Measurements from ENCODE around the gene LOX.

The LOX gene

DNA sequence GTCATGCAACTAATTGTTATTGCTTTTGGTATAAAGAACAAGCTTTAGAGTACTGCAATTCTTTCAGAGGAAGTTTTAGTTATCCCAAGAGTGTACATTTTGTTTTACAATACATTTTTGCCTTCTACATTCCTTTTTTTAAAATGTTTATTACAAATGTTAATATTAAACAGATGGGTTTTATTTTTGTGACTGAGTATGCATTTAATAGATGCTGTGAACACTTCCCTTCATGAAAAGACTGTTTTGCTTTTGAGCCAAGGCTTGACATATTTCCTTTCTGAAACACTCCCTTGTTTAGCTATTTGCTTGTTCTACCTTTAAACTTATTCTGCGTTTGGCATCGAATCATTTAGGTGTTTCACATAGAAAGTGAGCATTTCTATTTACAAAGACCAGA lies 36.4 kb upstream of the LOX start:
- H3K27ac ChIP-seq (ENCODE audit: low read depth, low read length, severe bottlenecking), result no peak overlapping the region
- H3K4me3 ChIP-seq (ENCODE audit: extremely low read depth, insufficient read depth, low read length, poor library complexity, severe bottlenecking), result no peak overlapping the region
- peaks cover 3% of the 10 kb centered on the region for H3K4me1 ChIP-seq (ENCODE audit: control insufficient read depth, insufficient read depth, low read length, poor library complexity, severe bottlenecking)
- H3K9me3 ChIP-seq (ENCODE audit: control insufficient read depth, low read length), result no peaks in the 10 kb centered on the region
- 83% methylated on average over 2 of the region's 2 CpGs; no CpG with 5 or more reads in 1 of the 2 experiments for WGBS, 2 experiments (ENCODE audit: insufficient coverage in 2 of 2)
- H3K36me3 ChIP-seq (ENCODE audit: control insufficient read depth, insufficient read depth, low read length), result no peaks in the 10 kb centered on the region

DNA sequence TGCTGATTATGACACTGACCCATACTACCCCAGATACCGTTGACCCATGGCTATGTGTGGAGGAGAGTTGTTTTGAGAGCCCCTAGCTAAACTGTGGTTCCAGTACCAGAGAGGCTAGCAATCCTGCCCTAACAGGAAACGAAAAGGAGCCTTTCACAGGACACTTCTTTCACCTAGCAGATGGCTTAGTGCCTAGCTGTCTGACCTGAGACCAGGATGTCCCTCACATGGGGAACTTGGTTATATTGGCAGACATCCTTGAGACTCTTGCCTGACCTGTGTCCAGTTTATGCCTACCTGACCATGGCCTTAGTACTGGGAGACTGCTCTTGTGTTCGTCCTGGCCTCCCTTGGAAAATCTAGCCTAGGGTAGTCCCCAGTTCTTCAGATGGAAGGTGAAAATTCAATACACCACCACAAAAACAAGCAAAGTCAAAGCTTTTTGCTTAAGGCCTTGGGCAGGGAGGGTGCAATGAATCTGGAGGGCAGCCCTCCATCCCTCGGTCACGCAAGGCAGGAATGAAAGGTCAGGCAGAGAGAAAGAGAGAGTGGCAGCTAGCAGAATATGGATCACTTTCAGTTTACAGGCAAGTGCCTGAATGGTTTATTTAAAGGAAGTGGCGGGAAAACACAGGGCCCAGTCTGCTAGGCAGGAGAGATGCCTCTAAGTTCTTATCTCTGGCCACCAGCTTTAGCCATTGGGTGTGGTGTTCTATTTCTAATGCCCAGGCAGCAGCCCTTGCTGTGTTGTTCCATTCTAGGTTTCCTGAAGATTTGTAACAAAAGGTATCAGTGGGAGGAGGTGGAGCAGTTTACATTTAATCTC lies 34.9 kb upstream of the LOX start:
- Histone ChIP-seq H3K9me3 (ENCODE audit: control insufficient read depth, low read length) (no peaks in the 10 kb centered on the region), H3K4me1 (ENCODE audit: control insufficient read depth, insufficient read depth, low read length, poor library complexity, severe bottlenecking) (peaks cover 3% of the 10 kb centered on the region), H3K27ac (ENCODE audit: low read depth, low read length, severe bottlenecking) (no peak overlapping the region), H3K4me3 (ENCODE audit: extremely low read depth, insufficient read depth, low read length, poor library complexity, severe bottlenecking) (no peak overlapping the region), H3K36me3 (ENCODE audit: control insufficient read depth, insufficient read depth, low read length) (no peaks in the 10 kb centered on the region)
- WGBS, 2 experiments (ENCODE audit: insufficient coverage in 2 of 2), result 92 to 97% methylated on average over 4 to 5 of the region's 6 CpGs

DNA sequence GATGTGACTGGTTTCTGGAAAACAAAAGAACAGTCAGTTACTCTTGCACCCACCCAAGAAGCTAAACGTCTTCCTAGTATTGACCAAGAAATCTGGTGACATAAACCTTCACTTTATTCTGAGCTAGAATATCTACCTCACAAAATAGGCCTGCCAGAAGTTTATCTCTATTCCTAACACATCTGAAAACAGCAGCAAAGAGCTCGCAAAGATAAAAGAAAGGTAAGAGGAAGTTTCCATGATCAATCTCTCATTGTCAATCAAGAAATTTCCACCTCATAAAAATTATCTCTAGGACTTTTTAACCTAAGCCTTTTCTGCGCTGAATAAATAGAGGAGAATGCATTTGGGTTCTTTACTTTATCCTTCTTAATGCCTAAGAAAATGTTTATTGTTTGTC lies 34.0 kb upstream of the LOX start:
- Histone ChIP-seq H3K4me3 (ENCODE audit: extremely low read depth, insufficient read depth, low read length, poor library complexity, severe bottlenecking) (no peak overlapping the region), H3K36me3 (ENCODE audit: control insufficient read depth, insufficient read depth, low read length) (no peaks in the 10 kb centered on the region), H3K9me3 (ENCODE audit: control insufficient read depth, low read length) (no peaks in the 10 kb centered on the region), H3K4me1 (ENCODE audit: control insufficient read depth, insufficient read depth, low read length, poor library complexity, severe bottlenecking) (peaks cover 3% of the 10 kb centered on the region), H3K27ac (ENCODE audit: low read depth, low read length, severe bottlenecking) (no peak overlapping the region)
- WGBS, 2 experiments (ENCODE audit: insufficient coverage in 2 of 2), result 100% methylated on average over 1 of the region's 3 CpGs; no CpG with 5 or more reads in 1 of the 2 experiments

DNA sequence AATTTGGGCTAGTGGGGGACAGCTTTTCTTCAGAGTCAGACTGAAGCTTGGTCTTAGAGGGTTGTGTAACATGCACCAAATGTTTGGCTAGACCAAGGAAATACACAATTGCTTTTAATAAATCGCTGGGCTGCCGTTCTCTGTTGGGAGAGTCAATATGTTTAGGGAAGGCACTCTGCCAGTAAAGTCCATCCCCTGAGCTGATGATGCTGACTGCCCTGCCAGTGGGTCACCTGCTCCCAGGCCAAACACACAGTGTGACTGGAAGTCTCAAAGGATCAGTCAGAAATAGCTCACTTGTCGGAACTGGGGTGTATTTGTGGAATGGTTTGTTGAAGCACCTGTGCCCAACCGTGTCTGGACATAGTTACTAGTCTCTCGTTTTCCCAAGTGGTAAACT lies 33.4 kb upstream of the LOX start:
- Histone ChIP-seq H3K36me3 (ENCODE audit: control insufficient read depth, insufficient read depth, low read length) (no peaks in the 10 kb centered on the region), H3K4me3 (ENCODE audit: extremely low read depth, insufficient read depth, low read length, poor library complexity, severe bottlenecking) (no peak overlapping the region), H3K4me1 (ENCODE audit: control insufficient read depth, insufficient read depth, low read length, poor library complexity, severe bottlenecking) (peaks cover 3% of the 10 kb centered on the region), H3K27ac (ENCODE audit: low read depth, low read length, severe bottlenecking) (no peak overlapping the region), H3K9me3 (ENCODE audit: control insufficient read depth, low read length) (no peaks in the 10 kb centered on the region)
- 92% methylated on average over 5 of the region's 5 CpGs for WGBS, 2 experiments (ENCODE audit: insufficient coverage in 2 of 2)

DNA sequence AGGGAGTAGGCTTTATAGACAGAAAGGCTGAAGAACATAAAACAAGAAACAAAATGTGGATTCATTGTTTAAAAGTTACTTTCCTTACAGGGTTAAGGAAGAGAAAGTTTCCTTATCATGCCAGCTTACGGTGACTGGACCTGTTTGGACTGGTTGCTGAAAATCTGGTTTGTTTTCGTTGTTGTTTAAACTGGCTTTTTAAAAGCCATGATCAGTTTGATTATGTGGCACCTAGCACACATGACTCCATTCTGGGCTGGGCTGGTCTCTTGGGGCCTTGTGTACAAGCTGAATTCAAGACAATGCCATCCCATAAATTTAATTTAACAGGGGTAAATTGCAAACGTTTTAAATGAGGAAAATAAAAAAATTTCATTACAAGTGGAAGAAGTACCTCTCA lies 32.9 kb upstream of the LOX start:
- 90 to 100% methylated on average over 2 of the region's 3 CpGs for WGBS, 2 experiments (ENCODE audit: insufficient coverage in 2 of 2)
- Histone ChIP-seq H3K36me3 (ENCODE audit: control insufficient read depth, insufficient read depth, low read length) (no peaks in the 10 kb centered on the region), H3K4me1 (ENCODE audit: control insufficient read depth, insufficient read depth, low read length, poor library complexity, severe bottlenecking) (peaks cover 3% of the 10 kb centered on the region), H3K4me3 (ENCODE audit: extremely low read depth, insufficient read depth, low read length, poor library complexity, severe bottlenecking) (no peak overlapping the region), H3K27ac (ENCODE audit: low read depth, low read length, severe bottlenecking) (no peak overlapping the region), H3K9me3 (ENCODE audit: control insufficient read depth, low read length) (no peaks in the 10 kb centered on the region)

DNA sequence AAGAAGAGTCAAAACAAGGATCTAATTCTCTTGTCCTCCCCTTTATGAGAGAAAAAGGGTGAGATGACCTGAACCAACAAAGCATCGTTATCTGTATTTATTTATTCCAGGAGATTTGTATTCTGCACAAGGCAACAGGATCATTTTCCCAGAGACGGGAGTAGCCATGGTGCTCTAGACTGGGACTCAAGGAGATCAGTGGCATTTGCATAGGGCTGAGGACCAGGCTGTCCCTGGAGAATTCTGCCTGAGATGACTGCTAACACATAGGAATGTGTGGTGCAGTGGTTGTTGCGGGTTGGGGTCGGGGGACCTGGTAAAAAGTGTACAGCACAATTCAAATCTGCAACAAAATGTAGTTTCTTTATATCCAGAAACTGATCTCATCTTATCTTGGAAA lies 29.0 kb upstream of the LOX start:
- 85 to 100% methylated on average over 1 of the region's 4 CpGs for WGBS, 2 experiments (ENCODE audit: insufficient coverage in 2 of 2)
- H3K4me3 ChIP-seq (ENCODE audit: extremely low read depth, insufficient read depth, low read length, poor library complexity, severe bottlenecking), result no peak overlapping the region
- H3K9me3 ChIP-seq (ENCODE audit: control insufficient read depth, low read length), result no peaks in the 10 kb centered on the region
- no peaks in the 10 kb centered on the region for H3K36me3 ChIP-seq (ENCODE audit: control insufficient read depth, insufficient read depth, low read length)
- H3K27ac ChIP-seq (ENCODE audit: low read depth, low read length, severe bottlenecking), result no peak overlapping the region
- H3K4me1 ChIP-seq (ENCODE audit: control insufficient read depth, insufficient read depth, low read length, poor library complexity, severe bottlenecking), result no peaks in the 10 kb centered on the region

DNA sequence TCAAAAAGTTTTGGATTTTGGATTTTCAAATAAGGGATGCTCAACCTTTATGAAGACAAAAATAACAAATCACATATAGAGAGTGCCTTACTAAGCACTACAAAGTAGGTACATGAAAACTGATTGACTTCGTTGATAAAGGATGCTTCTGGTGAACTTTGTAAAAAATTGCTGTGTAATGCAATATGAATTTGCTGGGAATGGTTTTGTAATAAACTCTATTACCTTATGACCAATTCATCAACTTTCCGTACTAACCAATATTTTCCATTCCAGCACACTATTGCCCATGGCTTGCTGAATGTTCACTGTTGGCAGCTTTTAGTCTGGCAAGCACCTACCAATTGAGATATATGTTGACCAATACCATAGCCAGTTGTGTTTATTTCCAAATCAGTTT lies 27.9 kb upstream of the LOX start:
- Histone ChIP-seq H3K36me3 (ENCODE audit: control insufficient read depth, insufficient read depth, low read length) (no peaks in the 10 kb centered on the region), H3K4me1 (ENCODE audit: control insufficient read depth, insufficient read depth, low read length, poor library complexity, severe bottlenecking) (no peaks in the 10 kb centered on the region), H3K27ac (ENCODE audit: low read depth, low read length, severe bottlenecking) (no peak overlapping the region), H3K9me3 (ENCODE audit: control insufficient read depth, low read length) (no peaks in the 10 kb centered on the region), H3K4me3 (ENCODE audit: extremely low read depth, insufficient read depth, low read length, poor library complexity, severe bottlenecking) (no peak overlapping the region)
- WGBS, 2 experiments (ENCODE audit: insufficient coverage in 2 of 2), result no CpG with 5 or more reads among the region's 2 CpGs

DNA sequence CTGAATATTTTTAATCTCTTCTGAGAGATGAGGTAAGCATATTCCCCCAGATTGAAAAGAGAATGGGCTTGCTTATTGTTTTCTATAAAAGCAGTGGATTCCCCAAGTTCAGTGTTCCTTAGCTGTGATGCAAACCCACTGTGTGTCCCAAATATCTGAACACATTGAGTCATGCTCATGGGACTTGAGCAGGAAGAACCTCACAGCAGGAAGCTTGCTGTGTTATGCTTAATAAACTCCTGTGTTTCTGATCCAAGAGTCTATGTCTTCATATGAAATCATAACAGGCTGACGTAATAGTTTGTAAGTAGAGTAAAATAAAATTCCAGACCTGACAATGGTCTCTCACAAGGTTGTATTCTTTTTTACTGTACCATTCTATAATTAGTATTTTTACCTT lies 24.8 kb upstream of the LOX start:
- Histone ChIP-seq H3K4me1 (ENCODE audit: control insufficient read depth, insufficient read depth, low read length, poor library complexity, severe bottlenecking) (peaks cover 3% of the 10 kb centered on the region), H3K9me3 (ENCODE audit: control insufficient read depth, low read length) (no peaks in the 10 kb centered on the region), H3K27ac (ENCODE audit: low read depth, low read length, severe bottlenecking) (no peak overlapping the region), H3K4me3 (ENCODE audit: extremely low read depth, insufficient read depth, low read length, poor library complexity, severe bottlenecking) (no peak overlapping the region), H3K36me3 (ENCODE audit: control insufficient read depth, insufficient read depth, low read length) (no peaks in the 10 kb centered on the region)
- no CpG with 5 or more reads among the region's 1 CpG for WGBS, 2 experiments (ENCODE audit: insufficient coverage in 2 of 2)

DNA sequence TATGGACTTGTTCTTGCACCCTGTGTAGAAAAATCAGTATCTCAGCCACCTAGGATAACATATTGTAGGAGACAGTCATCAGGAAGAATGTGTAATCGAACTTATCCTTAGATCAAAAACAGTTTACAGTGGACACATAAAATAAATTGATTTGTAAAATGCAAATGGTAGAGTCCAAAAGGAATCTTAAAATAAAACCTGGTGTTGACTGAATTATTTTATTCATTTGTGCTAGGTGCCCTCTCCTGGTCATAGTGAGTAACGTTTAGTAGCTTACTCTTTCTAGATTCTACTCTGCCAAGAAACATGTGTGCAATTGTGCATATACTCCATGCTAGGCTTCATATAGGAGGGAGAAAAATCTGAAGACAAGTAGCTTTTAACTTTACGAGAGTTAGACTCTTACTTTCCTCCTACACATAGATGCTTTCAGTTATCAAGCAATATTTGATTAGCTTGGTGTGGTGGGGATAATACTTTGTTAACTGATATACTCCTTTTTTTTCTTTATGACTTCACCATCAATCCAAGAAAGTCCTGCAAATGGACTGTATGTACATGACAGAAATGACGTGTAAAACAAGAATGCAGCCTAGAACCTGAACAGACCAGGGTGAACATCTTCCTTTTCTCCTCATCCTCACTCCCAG lies 23.7 kb upstream of the LOX start:
- H3K4me3 ChIP-seq (ENCODE audit: extremely low read depth, insufficient read depth, low read length, poor library complexity, severe bottlenecking), result no peak overlapping the region
- peaks cover 6% of the 10 kb centered on the region for H3K4me1 ChIP-seq (ENCODE audit: control insufficient read depth, insufficient read depth, low read length, poor library complexity, severe bottlenecking)
- no peaks in the 10 kb centered on the region for H3K9me3 ChIP-seq (ENCODE audit: control insufficient read depth, low read length)
- no peaks in the 10 kb centered on the region for H3K36me3 ChIP-seq (ENCODE audit: control insufficient read depth, insufficient read depth, low read length)
- 100% methylated on average over 1 of the region's 4 CpGs; no CpG with 5 or more reads in 1 of the 2 experiments for WGBS, 2 experiments (ENCODE audit: insufficient coverage in 2 of 2)
- no peak overlapping the region for H3K27ac ChIP-seq (ENCODE audit: low read depth, low read length, severe bottlenecking)

DNA sequence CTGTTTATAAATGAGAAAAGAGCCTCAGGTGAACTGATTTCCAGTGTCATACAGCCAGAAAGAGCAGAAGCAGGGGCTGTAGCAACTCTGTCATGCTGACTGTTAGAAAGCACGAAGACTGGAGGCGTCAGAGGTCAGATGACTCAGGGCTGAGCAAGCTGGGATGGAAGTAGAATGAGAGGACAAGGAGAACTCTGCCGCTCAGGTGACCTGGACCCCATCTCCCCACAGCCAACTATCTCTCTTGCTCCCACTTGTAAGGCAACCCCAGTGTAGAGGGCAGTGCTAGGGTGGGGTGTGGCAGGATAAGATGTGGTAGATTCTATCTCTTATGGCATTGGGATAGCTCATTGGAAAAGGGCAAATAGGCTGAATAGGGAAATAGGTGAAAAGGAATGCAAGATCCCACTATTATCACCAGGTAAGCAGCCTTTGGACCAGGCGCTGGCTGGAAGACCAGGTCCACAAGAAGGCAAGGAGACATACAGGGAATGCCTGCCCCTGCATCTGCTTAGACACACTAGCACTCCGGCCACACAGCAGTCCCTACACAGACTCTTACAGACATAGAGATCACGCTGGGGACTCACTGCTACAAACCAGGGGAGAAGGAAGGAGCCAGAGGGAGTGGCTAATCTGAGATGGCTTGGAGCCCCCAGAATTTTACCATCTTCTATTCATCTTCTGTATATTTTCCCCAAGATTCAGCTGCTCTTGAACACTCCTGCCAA lies 21.2 kb upstream of the LOX start:
- 70 to 80% methylated on average over 2 to 3 of the region's 6 CpGs for WGBS, 2 experiments (ENCODE audit: insufficient coverage in 2 of 2)
- Histone ChIP-seq H3K36me3 (ENCODE audit: control insufficient read depth, insufficient read depth, low read length) (no peaks in the 10 kb centered on the region), H3K4me1 (ENCODE audit: control insufficient read depth, insufficient read depth, low read length, poor library complexity, severe bottlenecking) (peaks cover 6% of the 10 kb centered on the region), H3K4me3 (ENCODE audit: extremely low read depth, insufficient read depth, low read length, poor library complexity, severe bottlenecking) (no peak overlapping the region), H3K9me3 (ENCODE audit: control insufficient read depth, low read length) (no peaks in the 10 kb centered on the region), H3K27ac (ENCODE audit: low read depth, low read length, severe bottlenecking) (no peak overlapping the region)

Data from mesodermal cell (in vitro differentiated cells).